Left forelimb (tissue), 1 donor: ENCODE data around the gene GAA.
A peak's percentile ranks its signal among the peaks of the same experiment; 100 is the strongest.
"Not testable (repeated sequence)": the region's sequence is repeated elsewhere in the genome, so short reads cannot be mapped to it uniquely, and the experiment has no call there.

Experiments used
- DNase-seq: peaks from one replicate; pipeline ENCODE4 v3.0.0-alpha.2; 2018; ENCODE audit warnings: low spot score

Gene GAA

DNA sequence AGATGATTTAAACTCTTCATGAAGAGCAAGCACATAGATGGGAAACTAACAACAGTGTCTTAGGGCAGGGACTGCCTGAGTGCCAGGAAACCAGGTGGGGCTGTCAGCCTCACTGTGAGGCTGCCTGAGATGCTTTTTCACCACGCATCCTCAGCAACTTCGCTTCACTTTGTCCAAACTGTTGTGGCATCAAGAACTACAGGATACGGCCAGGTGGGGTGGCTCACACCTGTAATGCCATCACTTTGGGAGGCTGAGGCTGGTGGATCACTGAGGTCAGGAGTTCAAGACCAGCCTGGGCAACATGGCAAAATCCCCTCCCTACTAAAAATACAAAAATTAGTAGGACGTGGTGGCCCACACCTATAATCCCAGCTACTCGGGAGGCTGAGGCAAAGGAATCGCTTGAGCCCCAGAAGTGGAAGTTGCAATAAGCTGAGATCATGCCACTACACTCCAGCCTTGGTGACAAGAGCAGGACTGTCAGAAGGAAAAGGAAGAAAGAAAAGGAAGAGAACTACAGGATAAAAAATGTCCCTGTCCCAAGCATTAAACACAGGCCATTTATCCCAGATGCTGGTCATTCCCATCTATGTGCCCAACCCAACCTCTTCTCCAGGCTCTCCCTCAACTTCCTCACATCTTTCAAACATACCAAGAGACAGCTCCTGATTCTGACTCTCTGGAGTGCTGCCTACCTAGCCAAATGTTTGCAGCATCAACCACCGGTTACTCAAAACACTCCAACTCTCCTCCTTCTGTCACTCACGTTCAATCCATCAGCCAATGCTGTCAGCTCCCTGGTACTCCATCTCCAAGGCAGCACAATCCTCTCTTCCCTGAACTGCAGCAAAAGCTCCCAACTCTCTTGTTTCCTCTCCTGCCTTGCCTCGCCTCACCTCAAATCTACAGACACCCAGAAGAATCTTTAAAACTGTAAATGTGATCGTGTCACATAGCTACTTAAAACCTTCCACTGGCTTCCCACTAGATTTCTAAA is 44.0 kb downstream of the GAA start:
- DNase-seq = no peak

DNA sequence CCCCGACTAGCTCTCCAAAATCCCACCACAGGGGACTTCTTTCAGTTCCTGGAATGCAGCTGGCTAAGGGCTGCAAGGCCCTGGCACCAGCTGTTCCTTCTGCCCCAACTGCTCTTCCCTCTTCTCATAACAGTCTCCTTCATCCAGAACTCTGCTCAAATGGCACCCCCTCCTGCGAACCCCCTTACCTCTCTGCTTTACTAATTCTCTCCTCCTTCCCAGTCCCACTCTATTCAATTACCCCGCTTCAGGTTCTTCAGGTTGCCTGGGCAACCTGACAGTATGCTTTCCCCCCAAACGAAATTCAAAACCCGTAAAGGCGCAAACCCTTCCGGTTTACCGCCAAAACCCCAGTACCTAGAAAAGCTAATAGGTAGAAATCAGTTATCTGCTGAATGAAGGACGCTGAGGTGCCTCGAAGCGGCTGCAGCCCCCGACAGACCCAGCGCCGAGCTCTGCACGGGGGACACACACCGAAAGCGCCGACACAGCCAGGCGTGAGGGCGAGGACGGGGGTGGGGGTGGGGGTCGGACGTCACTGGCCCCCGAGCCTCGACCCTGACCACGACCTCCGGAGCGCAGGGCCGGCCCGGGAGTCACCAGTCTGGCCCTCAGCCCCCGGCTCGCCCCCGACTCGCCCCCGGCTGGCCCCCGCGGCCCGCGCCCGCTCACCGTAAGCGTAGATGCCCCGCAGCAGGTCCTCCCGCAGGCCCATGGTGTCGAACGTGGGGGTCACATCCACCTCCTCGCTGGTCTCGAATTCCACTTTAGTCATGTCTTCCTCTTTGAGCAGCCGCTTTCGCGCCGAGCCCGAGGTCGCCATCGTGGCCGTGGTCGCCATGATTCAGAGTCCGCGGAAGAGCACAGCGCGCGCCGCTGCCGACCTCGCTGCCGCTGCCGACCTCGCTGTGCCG is 45.0 kb downstream of the GAA start:
- no peak for DNase-seq

DNA sequence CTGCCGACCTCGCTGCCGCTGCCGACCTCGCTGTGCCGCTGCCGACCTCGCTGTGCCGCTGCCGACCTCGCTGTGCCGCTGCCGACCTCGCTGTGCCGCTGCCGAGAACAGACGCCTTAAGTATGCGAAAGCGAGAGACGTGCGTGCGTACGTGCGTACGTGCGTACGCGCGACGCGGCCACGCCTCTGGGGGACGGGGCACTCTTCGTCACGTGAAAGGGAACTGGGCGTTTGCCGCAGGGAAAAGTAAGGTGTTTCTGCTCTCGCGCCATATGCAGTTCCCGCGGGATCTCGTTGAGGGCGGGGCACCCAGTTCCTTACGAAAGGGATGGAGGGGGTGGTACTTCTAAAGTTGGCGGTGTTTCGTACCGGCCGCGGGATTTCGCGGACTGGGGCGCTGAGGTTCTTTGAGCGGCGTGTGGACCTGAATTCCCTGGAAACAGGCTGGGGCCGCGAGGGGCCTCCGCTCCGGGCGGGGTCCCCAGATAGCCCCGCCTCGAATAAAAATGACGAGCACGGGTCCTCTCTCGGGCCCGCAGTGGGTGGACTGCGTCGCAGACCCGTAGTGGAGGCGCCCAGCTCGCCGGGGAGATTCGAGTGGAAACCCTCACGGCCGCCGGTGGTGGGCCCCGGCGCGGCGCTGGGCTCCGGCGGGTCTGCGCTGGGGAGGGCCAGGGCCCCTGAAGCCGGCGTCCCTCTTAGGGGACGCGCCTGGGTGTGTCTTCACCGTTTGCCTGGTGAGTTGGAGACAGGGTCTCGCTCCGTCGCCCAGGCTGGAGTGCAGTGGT is 45.8 kb downstream of the GAA start, which contains the start of gene EIF4A3:
EIF4A3 (minus strand) TSS at position 94 of the 788 bp plus-strand sequence. CDS start 167 bp downstream, outside the sequence.
- peak; percentile 96 for DNase-seq

DNA sequence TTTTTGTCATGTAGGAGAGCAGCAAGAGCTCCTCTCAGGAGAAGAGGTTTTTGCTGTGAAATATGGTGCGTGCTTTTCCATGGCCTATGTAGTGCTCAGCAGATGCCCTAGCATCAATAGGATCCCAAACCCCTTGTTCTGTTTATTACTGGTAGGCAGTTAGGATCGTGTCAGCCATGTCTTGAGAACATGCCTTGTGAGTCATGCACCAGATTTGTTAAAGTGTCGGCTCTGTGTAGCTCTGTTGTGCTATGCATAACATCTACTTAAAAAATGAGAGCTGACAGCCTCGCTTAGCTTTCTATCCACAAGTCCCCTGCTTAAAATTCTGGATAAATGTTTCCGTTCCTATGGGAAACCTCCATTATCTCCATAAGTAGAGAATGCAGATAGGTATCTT is 50.0 kb downstream of the GAA start:
- DNase-seq = no peak

DNA sequence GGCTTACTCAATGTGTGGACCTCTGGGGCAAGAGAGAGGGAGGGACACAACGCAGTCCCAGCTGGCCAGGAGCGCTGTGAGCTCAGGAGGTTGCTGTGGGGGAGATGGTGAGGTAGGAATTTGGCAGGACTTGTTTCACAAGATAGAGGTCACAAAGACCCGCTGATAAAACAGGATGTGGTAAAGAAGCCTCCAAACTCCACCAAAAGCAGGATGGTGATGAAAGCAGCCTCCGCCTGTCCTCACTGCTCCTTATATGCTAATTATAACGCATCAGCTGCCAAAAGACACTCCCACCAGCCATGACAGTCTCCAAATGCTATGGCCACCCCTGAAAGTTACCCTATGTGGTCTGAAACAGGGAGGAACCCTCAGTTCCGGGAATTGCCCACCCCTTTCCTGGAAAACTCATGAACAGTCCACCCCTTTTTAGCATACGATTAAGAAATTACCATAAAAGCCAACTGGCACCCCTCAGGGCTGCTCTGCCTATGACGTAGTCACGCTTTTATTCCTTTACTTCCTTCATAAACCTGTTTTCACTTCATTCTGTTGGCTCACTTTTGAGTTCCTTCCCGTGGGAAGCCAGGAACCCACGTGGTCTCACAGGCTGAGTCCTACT is 50.8 kb downstream of the GAA start:
- DNase-seq = no peak

DNA sequence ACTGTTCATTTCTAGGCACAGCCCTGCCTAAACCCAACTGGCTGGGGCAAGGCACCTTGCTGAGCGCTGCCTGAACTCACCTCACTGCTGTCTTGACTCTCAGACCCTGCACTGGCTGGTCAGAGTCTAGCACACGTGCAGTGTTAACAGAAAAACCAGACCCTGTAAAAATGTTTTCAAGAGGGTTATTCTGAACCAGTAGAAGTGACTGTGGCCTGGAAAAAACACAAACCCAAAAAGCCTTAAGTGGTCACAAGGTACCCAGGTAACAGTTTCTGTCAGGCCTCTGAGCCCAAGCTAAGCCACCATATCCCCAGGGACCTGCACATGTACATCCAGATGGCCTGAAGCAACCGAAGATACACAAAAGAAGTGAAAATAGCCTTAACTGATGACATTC is 51.6 kb downstream of the GAA start:
- no peak for DNase-seq

DNA sequence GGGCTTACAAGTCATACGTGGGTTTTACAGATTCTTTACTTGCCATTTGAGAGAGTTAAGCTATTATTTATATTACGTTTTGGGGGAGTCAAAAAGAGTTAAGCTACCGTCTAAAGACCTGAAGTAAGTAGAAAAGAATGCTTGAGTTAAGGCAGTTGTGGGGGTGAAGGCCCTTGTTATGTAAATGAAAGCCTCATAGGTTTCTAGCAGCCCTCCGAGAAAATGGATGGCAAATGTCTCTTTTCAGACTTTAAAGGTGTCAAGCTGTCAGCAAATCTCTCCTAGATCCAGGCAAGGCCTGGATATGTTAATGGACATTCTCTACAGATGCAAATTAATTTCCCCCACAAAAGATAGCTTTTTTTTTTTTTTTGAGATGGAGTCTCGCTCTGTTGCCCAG is 52.8 kb downstream of the GAA start:
- no peak for DNase-seq

DNA sequence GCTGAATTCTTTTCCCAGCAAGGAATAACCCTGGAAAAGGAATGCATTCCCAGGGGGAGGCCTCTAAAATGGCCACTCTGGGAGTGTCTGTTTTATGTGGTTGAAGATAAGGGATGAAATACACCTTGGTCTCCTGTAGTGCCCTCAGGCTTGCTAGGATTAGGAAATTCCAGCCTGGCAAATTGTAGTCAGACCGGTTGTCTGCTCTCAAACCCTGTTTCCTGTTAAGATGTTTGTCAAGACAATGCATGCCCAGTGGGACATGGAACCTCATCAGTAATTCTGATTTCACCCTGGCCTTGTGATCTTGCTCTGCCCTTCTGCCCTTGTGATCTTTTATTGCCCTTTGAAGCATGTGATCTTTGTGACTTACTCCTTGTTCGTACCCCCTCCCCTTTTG is 54.2 kb downstream of the GAA start:
- not testable (repeated sequence) for DNase-seq

DNA sequence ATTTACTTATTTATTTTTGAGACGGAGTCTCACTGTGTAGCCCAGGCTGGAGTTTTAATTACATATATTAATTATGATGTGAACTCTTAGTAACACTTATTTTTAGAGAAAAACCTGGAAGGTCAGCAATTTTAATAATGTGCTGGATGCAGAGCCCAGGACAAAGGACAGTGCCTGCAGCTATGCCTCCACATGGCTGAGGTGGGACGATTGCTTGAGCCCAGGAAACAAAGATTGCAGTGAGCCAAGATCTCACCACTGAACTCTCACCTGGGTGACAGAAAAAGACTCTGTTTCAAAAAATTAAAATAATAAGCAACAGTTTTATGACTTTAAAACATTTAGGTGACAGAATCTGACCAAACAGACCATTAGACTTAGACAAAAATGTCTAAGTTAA is 57.5 kb downstream of the GAA start:
- DNase-seq = no peak

DNA sequence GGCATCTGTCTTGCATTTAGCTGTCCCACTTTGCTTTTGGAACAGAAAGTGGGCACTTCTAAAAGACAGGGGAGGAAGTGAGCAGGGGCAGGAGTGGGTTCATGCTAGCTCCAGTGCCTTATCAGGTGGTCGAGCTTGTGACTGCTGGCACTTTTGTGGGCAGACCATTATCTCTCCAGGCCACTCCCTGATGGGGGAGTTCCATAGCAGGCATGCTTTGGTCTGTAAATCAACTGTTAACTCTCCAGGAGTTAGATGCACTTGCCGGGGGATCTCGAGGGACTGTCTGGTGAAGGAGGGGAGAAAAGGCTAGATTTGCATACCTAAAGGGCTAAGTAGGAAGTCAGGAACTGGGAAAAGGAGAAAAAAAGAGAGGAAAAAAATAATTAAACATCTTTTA is 59.2 kb downstream of the GAA start:
- DNase-seq = no peak

DNA sequence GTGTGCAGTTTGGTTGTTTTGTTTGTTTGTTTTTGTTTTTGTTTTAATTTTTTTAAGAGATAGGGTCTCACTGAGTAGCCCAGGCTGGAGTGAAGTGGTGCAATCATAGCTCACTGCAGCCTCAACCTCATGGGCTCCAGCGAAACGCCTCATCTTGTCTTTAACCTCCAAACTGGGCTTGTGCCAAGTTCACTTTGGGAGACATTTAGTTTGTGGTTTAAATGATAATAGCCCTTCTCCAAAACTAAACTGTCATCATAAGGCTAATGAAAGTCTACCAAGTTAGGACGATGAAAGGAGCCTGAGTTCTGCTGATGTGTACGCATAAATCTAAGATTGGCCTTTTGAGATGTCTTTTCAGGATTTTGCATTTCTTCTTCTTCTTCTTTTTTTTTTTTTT is 62.0 kb downstream of the GAA start:
- no peak for DNase-seq

DNA sequence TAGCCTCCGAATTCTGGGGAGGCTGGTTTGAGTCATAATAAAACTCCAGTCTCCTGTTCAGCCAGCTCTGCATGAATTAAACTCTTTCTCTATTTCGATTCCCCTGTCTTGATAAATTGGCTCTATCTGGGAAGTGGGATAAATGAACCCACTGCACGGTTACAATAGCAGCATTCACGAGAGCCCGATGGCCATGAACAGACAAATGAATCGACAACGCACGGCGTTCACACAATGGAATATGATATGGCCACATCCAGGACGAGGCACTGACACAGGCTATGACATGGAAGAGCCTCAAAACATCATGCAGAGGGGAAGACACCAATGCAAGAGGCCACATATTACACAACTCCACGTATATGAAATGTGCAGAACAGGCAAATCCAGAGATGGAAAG is 62.8 kb downstream of the GAA start:
- no peak for DNase-seq

DNA sequence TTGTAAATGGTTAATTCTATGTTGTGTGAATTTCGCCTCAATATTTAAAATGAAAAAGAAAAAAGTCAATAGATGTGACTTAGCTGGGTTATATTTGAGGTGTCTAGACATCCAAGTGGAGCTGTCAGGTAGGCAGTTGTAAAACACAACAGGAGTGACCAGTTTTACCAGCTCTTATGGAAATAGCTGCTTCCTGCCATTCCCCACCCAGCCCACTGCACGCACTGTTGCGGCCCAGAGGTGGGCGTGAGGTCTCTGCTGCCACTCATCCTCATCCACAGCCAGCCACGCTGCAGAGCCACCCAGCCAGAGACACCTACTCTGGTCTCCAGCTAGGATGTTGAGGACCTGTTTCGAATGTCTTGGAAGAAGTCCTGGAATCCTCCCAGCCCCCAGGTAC is 65.1 kb downstream of the GAA start:
- DNase-seq = no peak

DNA sequence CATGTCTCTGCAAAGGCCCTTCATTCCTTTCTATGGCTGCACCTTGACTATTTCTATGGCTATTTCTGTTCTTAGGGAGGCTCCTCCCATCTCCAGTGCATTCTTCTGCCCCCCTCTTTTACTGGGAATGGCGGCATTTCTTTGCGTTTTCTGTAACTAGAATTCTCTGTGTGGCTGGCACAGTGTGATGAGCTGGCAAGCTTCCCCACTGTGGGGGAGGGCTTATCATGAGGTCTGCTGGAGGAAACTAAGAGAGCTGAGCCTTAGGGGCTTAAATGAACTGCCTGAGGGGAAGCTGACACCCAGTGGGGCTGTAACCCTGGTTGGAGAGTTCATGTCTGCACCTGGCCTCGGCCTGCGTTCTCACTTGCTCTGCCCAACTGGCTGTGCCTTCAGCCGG is 67.0 kb downstream of the GAA start:
- no peak for DNase-seq

DNA sequence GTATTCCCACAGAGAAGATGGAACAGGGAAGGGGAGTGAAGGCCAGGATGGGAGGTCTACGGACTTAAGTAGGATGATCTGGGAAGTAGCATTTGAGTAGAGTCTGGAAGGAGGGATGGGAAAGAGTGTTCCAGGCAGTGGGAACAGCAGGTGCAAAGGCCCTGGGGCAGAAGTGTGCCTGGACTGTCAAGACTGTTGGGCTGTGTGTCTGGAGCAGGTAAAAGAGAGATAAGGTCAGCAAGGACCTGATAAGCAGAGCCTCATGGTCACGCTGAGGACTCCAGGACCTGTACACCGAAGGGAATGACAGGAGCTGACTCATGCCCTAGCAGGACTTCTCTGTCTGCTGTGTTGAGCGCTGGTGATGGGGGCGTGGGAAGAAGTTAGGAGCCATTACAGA is 67.7 kb downstream of the GAA start:
- DNase-seq = no peak
